ENCODE results near the gene ROBO3.

DNA sequence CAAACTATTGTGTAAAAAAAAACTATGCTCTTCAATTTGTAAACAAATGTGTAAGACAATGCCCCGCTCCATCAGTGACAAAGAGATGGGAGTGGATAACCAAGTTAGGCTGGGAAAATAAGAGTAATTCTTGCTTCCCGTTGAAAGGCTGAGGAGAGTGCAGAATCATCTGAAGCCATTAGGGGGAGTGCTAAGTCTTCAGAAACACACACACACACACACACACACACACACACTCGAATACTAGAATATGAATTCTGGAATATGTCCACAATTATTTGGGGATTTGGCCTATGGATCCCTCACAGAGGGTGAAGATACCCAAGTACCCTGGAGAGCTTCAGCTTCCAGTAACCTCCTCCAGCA, 27.8 kb upstream of the ROBO3 start:
- TF ChIP-seq, protein P1, sequence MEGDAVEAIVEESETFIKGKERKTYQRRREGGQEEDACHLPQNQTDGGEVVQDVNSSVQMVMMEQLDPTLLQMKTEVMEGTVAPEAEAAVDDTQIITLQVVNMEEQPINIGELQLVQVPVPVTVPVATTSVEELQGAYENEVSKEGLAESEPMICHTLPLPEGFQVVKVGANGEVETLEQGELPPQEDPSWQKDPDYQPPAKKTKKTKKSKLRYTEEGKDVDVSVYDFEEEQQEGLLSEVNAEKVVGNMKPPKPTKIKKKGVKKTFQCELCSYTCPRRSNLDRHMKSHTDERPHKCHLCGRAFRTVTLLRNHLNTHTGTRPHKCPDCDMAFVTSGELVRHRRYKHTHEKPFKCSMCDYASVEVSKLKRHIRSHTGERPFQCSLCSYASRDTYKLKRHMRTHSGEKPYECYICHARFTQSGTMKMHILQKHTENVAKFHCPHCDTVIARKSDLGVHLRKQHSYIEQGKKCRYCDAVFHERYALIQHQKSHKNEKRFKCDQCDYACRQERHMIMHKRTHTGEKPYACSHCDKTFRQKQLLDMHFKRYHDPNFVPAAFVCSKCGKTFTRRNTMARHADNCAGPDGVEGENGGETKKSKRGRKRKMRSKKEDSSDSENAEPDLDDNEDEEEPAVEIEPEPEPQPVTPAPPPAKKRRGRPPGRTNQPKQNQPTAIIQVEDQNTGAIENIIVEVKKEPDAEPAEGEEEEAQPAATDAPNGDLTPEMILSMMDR (IDR thresholded peaks at IDR 0.05) = peak; percentile 51
- TF ChIP-seq EZH2 (IDR thresholded peaks at IDR 0.05) (no peak), EZH2phosphoT487 (IDR thresholded peaks at IDR 0.05) (no peak)
